ENCODE results near the gene CD80. TPM values are rescaled to one million over a fixed set of nuclear protein-coding genes. Genes with fewer than 3 reads are reported as not detected.

Gene CD80
- polyA plus RNA-seq, 1 donor (not counting 4 experiments of a cell fraction or from before 2014, with no cell fraction given): not detected

GRCh38 chr3:119557877-119558269 is 1.5 kb downstream of the CD80 start:
- Histone ChIP-seq H3K4me2 (ENCODE audit: control insufficient read depth, extremely low read depth, insufficient read depth, low read depth, low read length) (no peak overlapping the region), H3K27me3 (ENCODE audit: control insufficient read depth, extremely low read depth, insufficient read depth, low read length) (no peaks in the 10 kb centered on the region), H4K20me1 (ENCODE audit: control insufficient read depth, extremely low read depth, insufficient read depth, low read length) (no peaks in the 10 kb centered on the region), H3K9me3 (ENCODE audit: control insufficient read depth, low read depth, low read length) (no peaks in the 10 kb centered on the region), H3K27ac (ENCODE audit: control insufficient read depth, insufficient read depth, low read length) (no peak overlapping the region), H3K79me2 (ENCODE audit: control insufficient read depth, insufficient read depth, low read length) (no peaks in the 10 kb centered on the region), H3K36me3 (ENCODE audit: control insufficient read depth in 2 of 2, extremely low read depth in 1 of 2, insufficient read depth in 2 of 2, low read length in 2 of 2) (no peaks in the 10 kb centered on the region), H3K4me3 (ENCODE audit: control insufficient read depth in 2 of 3, extremely low read depth in 1 of 3, insufficient read depth in 2 of 3, low read depth in 1 of 3, low read length in 3 of 3) (no peak overlapping the region), H3K9ac (ENCODE audit: control insufficient read depth, extremely low read depth, insufficient read depth, low read length) (no peak overlapping the region), H3K4me1 (ENCODE audit: control insufficient read depth, extremely low read depth, insufficient read depth, low read length) (no peaks in the 10 kb centered on the region), H3K9me1 (ENCODE audit: control insufficient read depth, extremely low read depth, insufficient read depth, low read length) (no peaks in the 10 kb centered on the region), H2AFZ (ENCODE audit: control insufficient read depth, low read length) (no peak overlapping the region)
- dilution Hi-C loops (cut with MboI; ENCODE audit: extremely low pct_ligation_motif_present, low sequenced_read_pairs): no loop called here
- DNase-seq (ENCODE audit: low read depth, low spot score) (no peak), FAIRE-seq (no peak)
- TF ChIP-seq EZH2 (IDR thresholded peaks at IDR 0.05; ENCODE audit: low read length): no peak
- TF ChIP-seq CTCF (optimal IDR thresholded peaks at IDR 0.05 in 1 of 3, IDR thresholded peaks at IDR 0.05 in 1 of 3, conservative IDR thresholded peaks at IDR 0.05 in 1 of 3; ENCODE audit: extremely low read depth in 1 of 3, insufficient read depth in 2 of 3, low read length in 3 of 3): no peak

GRCh38 chr3:119557192-119557876 is 2.1 kb downstream of the CD80 start:
- no peak for FAIRE-seq

More at GRCh38 chr3:119557192-119557876, 2.1 kb downstream of the CD80 start:
- H3K27me3 ChIP-seq (ENCODE audit: control insufficient read depth, extremely low read depth, insufficient read depth, low read length): no peaks in the 10 kb centered on the region
- H3K4me1 ChIP-seq (ENCODE audit: control insufficient read depth, extremely low read depth, insufficient read depth, low read length): no peaks in the 10 kb centered on the region
- TF ChIP-seq EZH2 (IDR thresholded peaks at IDR 0.05; ENCODE audit: low read length) (no peak), CTCF (optimal IDR thresholded peaks at IDR 0.05 in 1 of 3, IDR thresholded peaks at IDR 0.05 in 1 of 3, conservative IDR thresholded peaks at IDR 0.05 in 1 of 3; ENCODE audit: extremely low read depth in 1 of 3, insufficient read depth in 2 of 3, low read length in 3 of 3) (no peak)
- no peak overlapping the region for H3K4me2 ChIP-seq (ENCODE audit: control insufficient read depth, extremely low read depth, insufficient read depth, low read depth, low read length)
- no peak overlapping the region for H2AFZ ChIP-seq (ENCODE audit: control insufficient read depth, low read length)
- H3K36me3 ChIP-seq (ENCODE audit: control insufficient read depth in 2 of 2, extremely low read depth in 1 of 2, insufficient read depth in 2 of 2, low read length in 2 of 2): no peaks in the 10 kb centered on the region
- H4K20me1 ChIP-seq (ENCODE audit: control insufficient read depth, extremely low read depth, insufficient read depth, low read length): no peaks in the 10 kb centered on the region
- no peaks in the 10 kb centered on the region for H3K79me2 ChIP-seq (ENCODE audit: control insufficient read depth, insufficient read depth, low read length)
- dilution Hi-C loops (cut with MboI; ENCODE audit: extremely low pct_ligation_motif_present, low sequenced_read_pairs): no loop called here
- DNase-seq (ENCODE audit: low read depth, low spot score): no peak
- no peaks in the 10 kb centered on the region for H3K9me1 ChIP-seq (ENCODE audit: control insufficient read depth, extremely low read depth, insufficient read depth, low read length)
- no peaks in the 10 kb centered on the region for H3K9me3 ChIP-seq (ENCODE audit: control insufficient read depth, low read depth, low read length)
- H3K4me3 ChIP-seq (ENCODE audit: control insufficient read depth in 2 of 3, extremely low read depth in 1 of 3, insufficient read depth in 2 of 3, low read depth in 1 of 3, low read length in 3 of 3): no peak overlapping the region
- no peak overlapping the region for H3K9ac ChIP-seq (ENCODE audit: control insufficient read depth, extremely low read depth, insufficient read depth, low read length)
- no peak overlapping the region for H3K27ac ChIP-seq (ENCODE audit: control insufficient read depth, insufficient read depth, low read length)
